ENCODE measurements around the gene REPIN1.
A peak's percentile ranks its signal among the peaks of the same experiment; 100 is the strongest.

The REPIN1 gene

DNA sequence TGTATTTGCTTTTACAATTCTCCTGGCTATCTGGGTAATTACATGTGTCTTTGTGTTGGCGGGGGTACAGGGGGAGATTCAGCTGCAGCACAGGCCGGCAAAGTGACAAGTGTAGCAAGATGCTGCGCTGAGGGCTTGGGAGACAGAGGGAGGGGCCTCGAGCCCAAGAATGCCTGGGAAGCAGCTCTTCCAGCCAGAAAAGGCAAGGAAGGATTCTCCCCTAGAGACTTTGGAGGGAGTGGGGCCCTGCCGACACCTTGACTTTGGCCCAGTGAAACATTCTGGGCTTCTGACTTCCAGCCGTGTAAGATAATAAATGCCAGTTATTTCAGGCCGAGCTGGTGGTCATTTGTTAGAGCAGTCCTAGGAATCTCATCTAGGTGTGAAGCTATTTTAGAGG is 7.2 kb upstream of the REPIN1 start:
- H3K27me3 ChIP-seq (ENCODE audit: insufficient read depth, low read length) = no peaks in the 10 kb centered on the region
- TF ChIP-seq, protein P1, sequence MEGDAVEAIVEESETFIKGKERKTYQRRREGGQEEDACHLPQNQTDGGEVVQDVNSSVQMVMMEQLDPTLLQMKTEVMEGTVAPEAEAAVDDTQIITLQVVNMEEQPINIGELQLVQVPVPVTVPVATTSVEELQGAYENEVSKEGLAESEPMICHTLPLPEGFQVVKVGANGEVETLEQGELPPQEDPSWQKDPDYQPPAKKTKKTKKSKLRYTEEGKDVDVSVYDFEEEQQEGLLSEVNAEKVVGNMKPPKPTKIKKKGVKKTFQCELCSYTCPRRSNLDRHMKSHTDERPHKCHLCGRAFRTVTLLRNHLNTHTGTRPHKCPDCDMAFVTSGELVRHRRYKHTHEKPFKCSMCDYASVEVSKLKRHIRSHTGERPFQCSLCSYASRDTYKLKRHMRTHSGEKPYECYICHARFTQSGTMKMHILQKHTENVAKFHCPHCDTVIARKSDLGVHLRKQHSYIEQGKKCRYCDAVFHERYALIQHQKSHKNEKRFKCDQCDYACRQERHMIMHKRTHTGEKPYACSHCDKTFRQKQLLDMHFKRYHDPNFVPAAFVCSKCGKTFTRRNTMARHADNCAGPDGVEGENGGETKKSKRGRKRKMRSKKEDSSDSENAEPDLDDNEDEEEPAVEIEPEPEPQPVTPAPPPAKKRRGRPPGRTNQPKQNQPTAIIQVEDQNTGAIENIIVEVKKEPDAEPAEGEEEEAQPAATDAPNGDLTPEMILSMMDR (IDR thresholded peaks at IDR 0.05; ENCODE audit: low read length) = no peak
- TF ChIP-seq EZH2 (IDR thresholded peaks at IDR 0.05; ENCODE audit: borderline replicate concordance, low read length) = no peak
- no peak overlapping the region for H3K4me3 ChIP-seq (ENCODE audit: low read depth, low read length, poor library complexity, severe bottlenecking)
- H3K27ac ChIP-seq (ENCODE audit: low read depth, low read length, poor library complexity, severe bottlenecking) = no peak overlapping the region
- peaks cover 65% of the 10 kb centered on the region for H3K4me1 ChIP-seq (ENCODE audit: insufficient read depth, low read length, severe bottlenecking)
- 0 out of 2 replicates have a peak, but pooled peaks cover 10% of the 10 kb centered on the region for H3F3A ChIP-seq (ENCODE audit: insufficient read depth, low read length)
- no peak overlapping the region for H2AFZ ChIP-seq (ENCODE audit: low read length)
- H3K36me3 ChIP-seq (ENCODE audit: insufficient read depth, low read length) = no peaks in the 10 kb centered on the region
- H3K4me2 ChIP-seq (ENCODE audit: low read length) = no peak overlapping the region
- no peak overlapping the region for H3K9ac ChIP-seq (ENCODE audit: low read length)
- H3K9me3 ChIP-seq (ENCODE audit: low read length) = no peaks in the 10 kb centered on the region
- no peaks in the 10 kb centered on the region for H3K9me2 ChIP-seq (ENCODE audit: low read depth, low read length)
- H3K79me2 ChIP-seq (ENCODE audit: insufficient read depth, low read length) = no peaks in the 10 kb centered on the region
- H4K20me1 ChIP-seq (ENCODE audit: insufficient read depth, low read length) = no peaks in the 10 kb centered on the region

DNA sequence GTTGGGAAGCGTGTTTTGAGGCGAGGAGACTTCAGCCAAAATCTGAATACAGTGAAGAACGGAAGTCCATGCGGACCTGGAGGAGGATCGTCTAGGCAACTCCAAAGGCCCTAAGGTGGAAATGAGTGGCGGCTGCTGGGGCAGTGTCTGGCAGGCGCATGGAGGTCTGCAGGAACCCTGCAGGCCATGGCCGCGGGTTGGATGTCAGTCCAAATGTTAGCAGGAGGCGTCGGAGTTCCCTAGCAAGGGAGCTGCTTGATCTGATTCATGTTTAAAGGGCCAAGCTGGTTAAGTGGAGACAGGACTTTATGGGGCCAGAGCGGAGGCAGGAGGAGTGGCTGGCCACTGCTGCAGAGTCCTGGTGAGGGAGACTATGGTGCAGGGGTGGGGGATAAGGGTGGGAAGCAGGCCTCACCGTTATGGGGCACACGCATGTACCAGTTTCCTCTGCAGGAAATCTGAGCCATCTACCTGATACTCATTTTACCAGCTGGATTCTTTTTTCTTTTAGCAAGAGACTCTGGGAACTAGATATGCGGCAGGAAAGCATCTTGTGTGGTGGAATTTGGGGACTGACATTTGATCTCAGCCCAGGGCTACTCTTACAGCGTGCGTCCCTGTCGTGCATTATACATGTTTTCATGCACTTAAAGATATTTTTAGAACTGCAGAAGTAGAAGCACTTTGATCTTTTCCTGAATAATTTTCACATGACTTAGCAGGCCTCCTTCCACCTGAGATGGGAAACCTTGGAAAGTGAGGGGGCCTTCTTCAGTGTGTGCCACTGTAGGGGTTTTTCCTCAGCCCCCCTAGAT is 6.6 kb upstream of the REPIN1 start:
- Histone ChIP-seq H3K4me3 (ENCODE audit: low read depth, low read length, poor library complexity, severe bottlenecking) (no peak overlapping the region), H3F3A (ENCODE audit: insufficient read depth, low read length) (0 out of 2 replicates have a peak, but pooled peaks cover 10% of the 10 kb centered on the region), H3K9ac (ENCODE audit: low read length) (no peak overlapping the region), H3K9me2 (ENCODE audit: low read depth, low read length) (no peaks in the 10 kb centered on the region), H3K27me3 (ENCODE audit: insufficient read depth, low read length) (no peaks in the 10 kb centered on the region), H3K36me3 (ENCODE audit: insufficient read depth, low read length) (no peaks in the 10 kb centered on the region), H3K9me3 (ENCODE audit: low read length) (no peaks in the 10 kb centered on the region), H2AFZ (ENCODE audit: low read length) (no peak overlapping the region), H3K27ac (ENCODE audit: low read depth, low read length, poor library complexity, severe bottlenecking) (no peak overlapping the region), H3K4me2 (ENCODE audit: low read length) (peak overlapping the region; percentile 7; the same call in 1 of the 2 replicates), H4K20me1 (ENCODE audit: insufficient read depth, low read length) (no peaks in the 10 kb centered on the region), H3K4me1 (ENCODE audit: insufficient read depth, low read length, severe bottlenecking) (peaks cover 64% of the 10 kb centered on the region), H3K79me2 (ENCODE audit: insufficient read depth, low read length) (no peaks in the 10 kb centered on the region)
- TF ChIP-seq, protein P1 (IDR thresholded peaks at IDR 0.05; ENCODE audit: low read length) = no peak
- TF ChIP-seq EZH2 (IDR thresholded peaks at IDR 0.05; ENCODE audit: borderline replicate concordance, low read length) = no peak

DNA sequence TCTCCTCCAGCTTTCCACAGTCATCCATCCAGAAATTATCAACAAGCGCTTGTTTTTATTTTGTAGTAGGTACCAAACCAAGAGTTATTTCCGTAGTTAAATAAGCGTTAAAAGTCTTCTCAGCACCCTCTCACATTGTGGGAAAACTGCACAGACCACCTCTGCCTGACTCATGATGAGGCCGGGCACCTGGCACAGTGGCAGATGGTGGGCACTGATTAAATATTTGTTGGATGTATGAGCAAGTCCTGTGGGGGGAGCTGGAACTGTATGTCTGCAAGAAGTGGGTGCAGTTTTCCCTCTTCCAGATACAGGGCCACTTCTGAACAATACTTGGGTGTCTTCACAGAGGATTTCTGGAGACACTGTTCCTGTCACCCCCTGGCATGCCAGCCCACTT is 5.3 kb upstream of the REPIN1 start:
- Histone ChIP-seq H3K27ac (ENCODE audit: low read depth, low read length, poor library complexity, severe bottlenecking) (peak overlapping the region; percentile 41), H3K79me2 (ENCODE audit: insufficient read depth, low read length) (no peaks in the 10 kb centered on the region), H3K4me1 (ENCODE audit: insufficient read depth, low read length, severe bottlenecking) (peaks cover 64% of the 10 kb centered on the region), H2AFZ (ENCODE audit: low read length) (no peak overlapping the region), H3K9me2 (ENCODE audit: low read depth, low read length) (no peaks in the 10 kb centered on the region), H4K20me1 (ENCODE audit: insufficient read depth, low read length) (no peaks in the 10 kb centered on the region), H3K4me2 (ENCODE audit: low read length) (no peak overlapping the region), H3K9me3 (ENCODE audit: low read length) (no peaks in the 10 kb centered on the region), H3K36me3 (ENCODE audit: insufficient read depth, low read length) (no peaks in the 10 kb centered on the region), H3F3A (ENCODE audit: insufficient read depth, low read length) (peaks cover 3% of the 10 kb centered on the region; the same call in 1 of the 2 replicates), H3K9ac (ENCODE audit: low read length) (no peak overlapping the region), H3K4me3 (ENCODE audit: low read depth, low read length, poor library complexity, severe bottlenecking) (no peak overlapping the region), H3K27me3 (ENCODE audit: insufficient read depth, low read length) (no peaks in the 10 kb centered on the region)
- no peak for TF ChIP-seq EZH2 (IDR thresholded peaks at IDR 0.05; ENCODE audit: borderline replicate concordance, low read length)
- TF ChIP-seq, protein P1 (IDR thresholded peaks at IDR 0.05; ENCODE audit: low read length) = no peak
